ENCODE data around the gene FNBP1. TPM values are rescaled to one million over a fixed set of nuclear protein-coding genes. Genes with fewer than 3 reads are reported as not detected.

The FNBP1 gene
- total and polyA plus RNA-seq, 2 of the 13 experiments (the other 11 are each of a cell fraction or from before 2014, with no cell fraction given), result 5.4 to 19.5 TPM

DNA sequence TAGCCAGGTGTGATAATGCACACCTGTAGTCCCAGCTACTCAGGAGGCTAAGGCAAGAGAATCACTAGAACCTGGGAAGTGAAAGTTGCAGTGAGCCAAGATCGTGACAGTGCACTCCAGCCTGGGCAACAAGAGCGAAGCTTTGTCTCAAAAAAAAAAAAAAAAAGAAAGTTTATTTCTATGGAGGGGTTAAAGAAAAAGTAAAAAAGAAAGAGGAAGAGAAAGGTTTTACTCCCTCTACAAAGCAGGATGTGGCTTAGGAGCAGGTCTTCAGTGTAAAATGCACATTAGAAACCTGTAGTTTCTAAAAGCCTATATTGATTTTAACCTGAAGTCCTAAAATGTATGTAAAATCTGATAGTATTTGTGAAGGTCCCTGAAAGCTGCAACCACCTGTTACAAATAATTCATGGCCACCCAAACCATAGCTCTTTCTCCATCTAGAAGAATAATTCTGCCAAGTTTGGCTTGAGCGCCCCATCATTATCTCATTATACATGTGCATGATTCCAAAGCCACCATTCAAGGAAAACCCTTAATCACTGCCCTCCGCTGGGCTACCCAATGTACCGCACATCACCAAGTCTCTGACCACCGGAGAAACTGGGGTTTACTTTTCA, 3.4 kb downstream of the FNBP1 start (continued):
- TF ChIP-seq MAFK (conservative IDR thresholded peaks at IDR 0.05 in 1 of 2, IDR thresholded peaks at IDR 0.05 in 1 of 2; ENCODE audit: low read length in 2 of 2) (no peak), ELF4 (CRISPR knock-in tag; IDR thresholded peaks at IDR 0.05; ENCODE audit: borderline replicate concordance) (no peak), JARID2 (CRISPR knock-in tag; IDR thresholded peaks at IDR 0.05; ENCODE audit: insufficient replicate concordance) (no peak), NR2F6 (IDR thresholded peaks at IDR 0.05) (no peak), NR2F6 (CRISPR knock-in tag; IDR thresholded peaks at IDR 0.05) (no peak), ARNT (IDR thresholded peaks at IDR 0.05) (no peak), BORCS8-MEF2B (CRISPR knock-in tag; IDR thresholded peaks at IDR 0.05) (no peak), ZBTB38 (CRISPR knock-in tag; IDR thresholded peaks at IDR 0.05) (no peak), KLF16 (CRISPR knock-in tag; IDR thresholded peaks at IDR 0.05) (no peak)
- TF ChIP-seq, protein P1, sequence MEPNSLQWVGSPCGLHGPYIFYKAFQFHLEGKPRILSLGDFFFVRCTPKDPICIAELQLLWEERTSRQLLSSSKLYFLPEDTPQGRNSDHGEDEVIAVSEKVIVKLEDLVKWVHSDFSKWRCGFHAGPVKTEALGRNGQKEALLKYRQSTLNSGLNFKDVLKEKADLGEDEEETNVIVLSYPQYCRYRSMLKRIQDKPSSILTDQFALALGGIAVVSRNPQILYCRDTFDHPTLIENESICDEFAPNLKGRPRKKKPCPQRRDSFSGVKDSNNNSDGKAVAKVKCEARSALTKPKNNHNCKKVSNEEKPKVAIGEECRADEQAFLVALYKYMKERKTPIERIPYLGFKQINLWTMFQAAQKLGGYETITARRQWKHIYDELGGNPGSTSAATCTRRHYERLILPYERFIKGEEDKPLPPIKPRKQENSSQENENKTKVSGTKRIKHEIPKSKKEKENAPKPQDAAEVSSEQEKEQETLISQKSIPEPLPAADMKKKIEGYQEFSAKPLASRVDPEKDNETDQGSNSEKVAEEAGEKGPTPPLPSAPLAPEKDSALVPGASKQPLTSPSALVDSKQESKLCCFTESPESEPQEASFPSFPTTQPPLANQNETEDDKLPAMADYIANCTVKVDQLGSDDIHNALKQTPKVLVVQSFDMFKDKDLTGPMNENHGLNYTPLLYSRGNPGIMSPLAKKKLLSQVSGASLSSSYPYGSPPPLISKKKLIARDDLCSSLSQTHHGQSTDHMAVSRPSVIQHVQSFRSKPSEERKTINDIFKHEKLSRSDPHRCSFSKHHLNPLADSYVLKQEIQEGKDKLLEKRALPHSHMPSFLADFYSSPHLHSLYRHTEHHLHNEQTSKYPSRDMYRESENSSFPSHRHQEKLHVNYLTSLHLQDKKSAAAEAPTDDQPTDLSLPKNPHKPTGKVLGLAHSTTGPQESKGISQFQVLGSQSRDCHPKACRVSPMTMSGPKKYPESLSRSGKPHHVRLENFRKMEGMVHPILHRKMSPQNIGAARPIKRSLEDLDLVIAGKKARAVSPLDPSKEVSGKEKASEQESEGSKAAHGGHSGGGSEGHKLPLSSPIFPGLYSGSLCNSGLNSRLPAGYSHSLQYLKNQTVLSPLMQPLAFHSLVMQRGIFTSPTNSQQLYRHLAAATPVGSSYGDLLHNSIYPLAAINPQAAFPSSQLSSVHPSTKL (CRISPR knock-in tag; IDR thresholded peaks at IDR 0.05), result no peak

DNA sequence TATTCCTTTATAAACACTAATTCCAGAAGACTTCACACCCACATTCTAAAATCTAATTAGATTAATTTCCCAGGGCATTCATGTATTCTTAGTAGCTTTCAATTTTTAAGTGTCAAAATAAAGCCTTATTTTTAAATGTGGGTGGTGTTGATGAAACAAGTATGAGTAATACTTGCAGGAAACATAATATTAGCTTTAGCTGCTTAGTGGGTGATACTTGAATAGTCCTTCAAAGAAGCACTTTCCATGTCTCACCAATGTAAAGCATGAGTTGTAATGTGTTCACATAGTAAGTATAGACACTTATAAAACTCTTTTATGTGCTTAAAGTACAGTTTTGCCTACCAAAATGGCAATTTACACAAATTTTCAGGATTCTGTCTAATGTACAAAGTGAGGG, 6.9 kb downstream of the FNBP1 start:
- 0 out of 2 replicates have a peak, but pooled peaks cover 3% of the 10 kb centered on the region for H4K20me1 ChIP-seq (ENCODE audit: insufficient read depth, low read length)
- TF ChIP-seq ZNF747 (CRISPR knock-in tag; IDR thresholded peaks at IDR 0.05; ENCODE audit: borderline replicate concordance) (no peak), ZNF589 (CRISPR knock-in tag; conservative IDR thresholded peaks at IDR 0.05) (no peak), ZNF251 (CRISPR knock-in tag; IDR thresholded peaks at IDR 0.05) (no peak), ZFX (CRISPR knock-in tag; IDR thresholded peaks at IDR 0.05; ENCODE audit: low read depth) (no peak), ZNF775 (CRISPR knock-in tag; IDR thresholded peaks at IDR 0.05; ENCODE audit: borderline replicate concordance) (no peak), ZNF34 (CRISPR knock-in tag; IDR thresholded peaks at IDR 0.05; ENCODE audit: borderline replicate concordance) (no peak), ZNF343 (CRISPR knock-in tag; IDR thresholded peaks at IDR 0.05) (no peak), ELF4 (CRISPR knock-in tag; IDR thresholded peaks at IDR 0.05; ENCODE audit: borderline replicate concordance) (no peak), ZNF644 (CRISPR knock-in tag; IDR thresholded peaks at IDR 0.05; ENCODE audit: low read depth) (no peak)
- intact Hi-C loops (cut with micrococcal nuclease; ENCODE audit: unreplicated experiment), result no loop called here
- no TSS peak for BruUV-seq (replicated peaks)
- H3K27ac ChIP-seq (ENCODE audit: extremely low read length, insufficient read depth, low read length), result no peak overlapping the region
- no peaks in the 10 kb centered on the region; a peak in 1 of 5 replicates for H3K36me3 ChIP-seq (replicated peaks in 1 of 2; ENCODE audit: control insufficient read depth in 1 of 2, insufficient read depth in 2 of 2, low read length in 2 of 2)
- H3K9ac ChIP-seq (ENCODE audit: insufficient read depth, low read depth, low read length), result no peak overlapping the region
- no peaks in the 10 kb centered on the region for H3K9me3 ChIP-seq (ENCODE audit: low read length)
- in situ Hi-C loops (cut with HindIII; ENCODE audit: extremely low pct_ligation_motif_present, low pct_unique_long_range_greater_than_20kb), result no loop called here
- ATAC-seq (no peak), DNase-seq (ENCODE audit: low spot score) (no peak), FAIRE-seq (no peak)
- no peak overlapping the region for H3K4me2 ChIP-seq (ENCODE audit: low read depth, low read length)
- no peak overlapping the region for H3K4me3 ChIP-seq (replicated peaks in 1 of 3; ENCODE audit: insufficient read depth in 1 of 3, low read depth in 2 of 3, low read length in 3 of 3)
- peaks cover 56% of the 10 kb centered on the region for H3K79me2 ChIP-seq (ENCODE audit: insufficient read depth, low read length)
- peaks cover 36% of the 10 kb centered on the region for H3K4me1 ChIP-seq (ENCODE audit: insufficient read depth, low read length)
- POLR2A ChIA-PET, result interaction anchor here (0.7 kb wide), 1 partner anchor 17 kb away, joined by 3 read pairs; the partner anchor contains the start of gene GPR107
- no peak overlapping the region for H2AFZ ChIP-seq (ENCODE audit: low read length)
- CTCF ChIA-PET (ENCODE audit: low intra/inter-chr PET ratio, low total read pairs), result no interaction called here
- H3K27me3 ChIP-seq (ENCODE audit: control insufficient read depth in 1 of 2, insufficient read depth in 2 of 2, low read length in 2 of 2), result no peaks in the 10 kb centered on the region
